GM12878 (cell line): Measurements from ENCODE around the gene PCDHGA2. TPM values are rescaled to one million over a fixed set of nuclear protein-coding genes. Genes with fewer than 3 reads are reported as not detected.

ENCODE experiments used
- ATAC-seq: fragments of 200-7000 bp; cut with Tn5 transposase; 3 replicates; pipeline ENCODE4 v1.9.1; 2020; ENCODE audit warnings: mild to moderate bottlenecking, moderate library complexity
- BruUV-seq: library from RNA; stranded (reverse); fragments of 400-500 nt; replicated peaks from 2 replicates; lab custom pipeline; 2021; lab: Mats Ljungman, UMichigan
- CTCF ChIA-PET: fragments of 300-600 bp; sonication (Branson Sonifier 250); formaldehyde crosslinking; extraction: SDS; loops from one replicate; lab custom pipeline; 2021; ENCODE audit warnings: inconsistent platforms; lab: Yijun Ruan, JAX
- POLR2A ChIA-PET: fragments of 350-600 bp; formaldehyde crosslinking; extraction: SDS; loops from one replicate; lab custom pipeline; 2021; ENCODE audit warnings: inconsistent platforms; lab: Charles Lee
- RAD21 ChIA-PET: fragments of 300-600 bp; sonication (Branson Sonifier 250); formaldehyde crosslinking; loops from one replicate; lab custom pipeline; 2023; ENCODE audit warnings: antibody characterized with exemption; ENCODE audit not compliant: unreplicated experiment; lab: Charles Lee
- SMC1A ChIA-PET: fragments of 300-600 bp; sonication (Branson Sonifier 250); formaldehyde crosslinking; loops from one replicate; lab custom pipeline; 2023; ENCODE audit not compliant: unreplicated experiment, uncharacterized antibody; lab: Charles Lee
- DNase-seq: peaks from one replicate; pipeline ENCODE4 v3.0.0-alpha.2; 2011; ENCODE audit warnings: low read depth, low spot score
- FAIRE-seq: peaks from 3 replicates; lab custom pipeline; 2011; peaks lifted over from hg19 to GRCh38; lab: Jason Lieb, UNC
- H2AFZ ChIP-seq: 2 replicates; pipeline ENCODE4 v1.6.0; 2011; ENCODE audit warnings: low read depth, low read length, control low read depth; ENCODE audit not compliant: control insufficient read depth
- H3K27ac ChIP-seq: 2 replicates; pipeline ENCODE4 v1.5.1; 2011; ENCODE audit warnings: control low read depth; ENCODE audit not compliant: control insufficient read depth, insufficient read depth
- H3K27me3 ChIP-seq, 2 experiments: replicated peaks in 1 of 2; 2 replicates each; pipeline versions ENCODE4 v1.6.0 to v1.6.1; 2011; ENCODE audit warnings: low read length in 1 of 2; ENCODE audit not compliant: control insufficient read depth in 2 of 2, insufficient read depth in 2 of 2
- H3K36me3 ChIP-seq, 2 experiments: 2 replicates each; pipeline ENCODE4 v1.5.1; 2011; ENCODE audit warnings: low read length in 1 of 2; ENCODE audit not compliant: control insufficient read depth in 2 of 2, insufficient read depth in 2 of 2
- H3K4me1 ChIP-seq: 2 replicates; pipeline ENCODE4 v1.6.1; 2011; ENCODE audit warnings: mild to moderate bottlenecking, low read length, moderate library complexity, mixed read lengths; ENCODE audit not compliant: control insufficient read depth, insufficient read depth
- H3K4me2 ChIP-seq: 2 replicates; pipeline ENCODE4 v1.6.0; 2011; ENCODE audit warnings: control low read depth; ENCODE audit not compliant: control insufficient read depth, insufficient read depth
- H3K4me3 ChIP-seq: fragments of 200-600 bp; sonication (generic); 2 replicates; pipeline ENCODE4 v1.5.1; 2016
- H3K79me2 ChIP-seq: 2 replicates; pipeline ENCODE4 v1.6.0; 2011; ENCODE audit warnings: low read length; ENCODE audit not compliant: control insufficient read depth, insufficient read depth
- H3K9ac ChIP-seq: 2 replicates; pipeline ENCODE4 v1.8.0; 2011; ENCODE audit warnings: low read length, control low read depth, mixed read lengths; ENCODE audit not compliant: control insufficient read depth, insufficient read depth
- H3K9me3 ChIP-seq: replicated peaks from 3 replicates; pipeline ENCODE4 v1.5.1; 2011; ENCODE audit warnings: mild to moderate bottlenecking, low read length; ENCODE audit not compliant: control insufficient read depth, insufficient read depth
- H4K20me1 ChIP-seq: 2 replicates; pipeline ENCODE4 v1.6.0; 2011; ENCODE audit not compliant: control insufficient read depth, insufficient read depth
- GABPA ChIP-seq: IDR thresholded peaks from 2 replicates; pipeline ENCODE4 v1.6.1; 2014; ENCODE audit warnings: antibody characterized with exemption, low read depth, mild to moderate bottlenecking, inconsistent platforms
- RAD21 ChIP-seq: IDR thresholded peaks from 2 replicates; pipeline ENCODE4 v1.6.1; 2011; ENCODE audit warnings: mild to moderate bottlenecking, low read depth, low read length, moderate library complexity; ENCODE audit not compliant: insufficient read depth
- TCF3 ChIP-seq: IDR thresholded peaks from 2 replicates; pipeline ENCODE4 v1.6.1; 2012; ENCODE audit warnings: low read depth, mild to moderate bottlenecking, low read length, borderline replicate concordance; ENCODE audit not compliant: insufficient read depth
- WGBS: methylation state at CpG from one replicate; pipeline ENCODE4 v1.1.6; 2016; ENCODE audit warnings: low lambda C conversion rate; ENCODE audit not compliant: insufficient replicate concordance, insufficient coverage; ENCODE audit errors: missing lambda C conversion rate; 5-methylcytosine and 5-hydroxymethylcytosine counted together
- in situ Hi-C: fragments of 300-500 bp; cut with MboI; formaldehyde crosslinking; loops from 9 replicates; pipeline ENCODE4 v1.14.3; 2018; ENCODE audit warnings: mixed read lengths
- intact Hi-C: fragments of 100-400 bp; cut with micrococcal nuclease; formaldehyde crosslinking; loops from one replicate; pipeline ENCODE4 v1.14.2; 2022; ENCODE audit not compliant: unreplicated experiment
- polyA plus RNA-seq, 11 experiments: library from polyadenylated mRNA; depleted of rRNA in 4 of 11; unstranded in 6 of 11; stranded (reverse) in 5 of 11; fragments of >200 nt; fragmentation: Nextera tagmentation in 4 of 11; fragmentation: Illumina TruSeq in 1 of 11; extraction: Ambion mirVana in 4 of 11; extraction: Trizol in 1 of 11; gene quantifications; 1 replicate in 1 of 11; 2 replicates in 10 of 11; pipeline versions ENCODE4 v1.2.1 to v1.2.3, GENCODE V29; 2011 to 2016; ENCODE audit warnings: inconsistent platforms in 2 of 11, missing spikeins in 2 of 11, low read depth in 1 of 11
- total RNA-seq, 4 experiments: library from RNA; depleted of rRNA in 3 of 4; stranded (reverse); fragments of >200 nt in 3 of 4; fragmentation: Illumina TruSeq in 1 of 4; extraction: Trizol in 1 of 4; gene quantifications; 2 replicates each; pipeline versions ENCODE4 v1.2.1 to v1.2.3, GENCODE V29; 2013 to 2021
- TF ChIP-seq, protein P1 (sequence below): fragments of 150-350 bp; IDR thresholded peaks from 2 replicates; pipeline ENCODE4 v1.6.1; 2014; ENCODE audit warnings: mild to moderate bottlenecking, low read depth, low read length
- TF ChIP-seq, protein P2 (sequence below), 3 experiments: IDR thresholded peaks in 2 of 3; conservative IDR thresholded peaks in 1 of 3; 2 replicates each; pipeline ENCODE4 v1.5.1; 2011; ENCODE audit warnings: low read depth in 3 of 3, low read length in 3 of 3, mild to moderate bottlenecking in 3 of 3, control low read depth in 2 of 3, moderate library complexity in 2 of 3, inconsistent platforms in 1 of 3, mixed read lengths in 1 of 3; ENCODE audit not compliant: control insufficient read depth in 2 of 3, insufficient read depth in 1 of 3; ENCODE audit errors: extremely low read depth in 1 of 3
- TF ChIP-seq, protein P3 (sequence below): fragments of 450-650 bp; IDR thresholded peaks from 2 replicates; pipeline ENCODE4 v1.6.1; 2016; ENCODE audit warnings: mild to moderate bottlenecking

Gene PCDHGA2
- total and polyA plus RNA-seq, 10 of the 15 experiments (the other 5 are each of a cell fraction or from before 2014, with no cell fraction given), result 0.03 to 0.11 (median 0.05) TPM; not detected in 4

DNA sequence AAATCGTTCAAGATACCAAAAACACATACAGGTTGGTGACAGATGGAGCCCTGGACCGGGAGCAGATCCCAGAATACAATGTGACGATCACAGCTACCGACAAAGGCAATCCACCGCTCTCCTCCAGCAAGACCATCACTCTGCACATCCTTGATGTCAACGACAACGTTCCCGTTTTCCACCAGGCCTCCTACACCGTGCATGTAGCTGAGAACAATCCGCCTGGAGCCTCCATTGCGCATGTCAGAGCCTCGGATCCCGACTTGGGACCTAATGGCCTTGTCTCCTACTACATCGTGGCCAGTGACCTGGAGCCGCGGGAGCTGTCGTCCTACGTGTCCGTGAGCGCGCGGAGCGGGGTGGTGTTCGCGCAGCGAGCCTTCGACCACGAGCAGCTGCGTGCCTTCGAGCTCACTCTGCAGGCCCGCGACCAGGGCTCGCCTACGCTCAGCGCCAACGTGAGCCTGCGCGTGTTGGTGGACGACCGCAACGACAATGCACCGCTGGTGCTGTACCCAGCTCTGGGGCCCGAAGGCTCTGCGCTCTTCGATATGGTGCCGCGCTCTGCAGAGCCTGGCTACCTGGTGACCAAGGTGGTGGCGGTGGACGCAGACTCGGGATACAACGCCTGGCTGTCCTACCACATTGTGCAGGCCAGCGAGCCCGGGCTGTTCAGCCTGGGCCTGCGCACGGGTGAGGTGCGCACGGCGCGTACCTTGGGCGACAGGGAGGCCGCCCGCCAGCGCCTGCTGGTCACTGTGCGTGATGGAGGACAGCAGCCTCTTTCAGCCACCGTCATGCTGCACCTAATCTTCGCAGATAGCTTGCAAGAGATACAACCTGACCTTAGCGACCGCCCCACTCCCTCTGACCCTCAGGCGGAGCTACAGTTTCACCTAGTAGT is 33.3 kb downstream of the PCDHGA2 start (continued):
- no peak for TF ChIP-seq TCF3

DNA sequence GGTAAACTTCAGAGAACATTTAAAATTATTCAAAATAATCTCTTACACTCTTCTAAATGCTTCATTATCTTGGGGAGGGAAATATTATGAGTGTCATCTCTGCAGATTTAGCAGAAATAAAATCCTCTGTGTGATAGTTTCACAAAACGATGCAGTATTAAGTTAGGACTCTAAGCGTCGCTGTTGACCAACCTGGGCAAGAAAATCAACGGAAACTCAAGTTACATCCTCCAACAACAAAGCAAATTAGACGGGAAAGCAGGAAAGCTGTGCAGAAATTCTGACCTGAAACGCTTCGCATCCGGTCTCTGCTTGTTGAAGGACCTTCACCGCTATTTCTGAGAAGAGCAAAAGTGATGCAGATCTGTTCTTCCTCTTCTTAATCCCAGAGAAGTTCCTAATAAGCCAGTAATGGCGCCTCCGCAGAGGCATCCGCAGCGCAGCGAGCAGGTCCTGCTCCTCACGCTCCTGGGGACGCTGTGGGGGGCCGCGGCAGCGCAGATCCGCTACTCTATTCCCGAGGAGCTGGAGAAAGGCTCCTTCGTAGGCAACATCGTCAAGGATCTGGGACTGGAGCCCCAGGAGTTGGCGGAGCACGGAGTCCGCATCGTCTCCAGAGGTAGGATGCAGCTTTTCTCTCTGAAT is 35.2 kb downstream of the PCDHGA2 start, which contains the start of gene PCDHGA6:
TSS of gene PCDHGA6 (plus strand) at position 219 of the 645 bp plus-strand sequence. CDS start at position 412, 193 bp downstream.
- DNase-seq (no peak), FAIRE-seq (no peak), ATAC-seq (no peak)
- Histone ChIP-seq H3K4me3 (no peak within 1 kb of the TSS), H3K36me3 (no peaks in the 10 kb centered on the region), H4K20me1 (no peaks in the 10 kb centered on the region), H2AFZ (no peak within 1 kb of the TSS; the same call in 1 of the 2 replicates), H3K79me2 (no peaks in the 10 kb centered on the region), H3K9ac (no peak within 1 kb of the TSS), H3K27me3 (no peaks in the 10 kb centered on the region), H3K4me2 (no peak within 1 kb of the TSS), H3K4me1 (no peaks in the 10 kb centered on the region), H3K9me3 (peaks cover 17% of the 10 kb centered on the region; the same call in 2 of the 3 replicates), H3K27ac (no peak within 1 kb of the TSS)
- intact Hi-C loops, result no loop called here
- no TSS peak for BruUV-seq
- ChIA-PET RAD21 (no interaction called here), POLR2A (no interaction called here), SMC1A (interaction anchor here (0.8 kb wide), 1 partner anchor 23 kb away, joined by 5 read pairs; no protein-coding TSS in a partner anchor), CTCF (interaction anchor here (0.9 to 1.3 kb wide), 3 partner anchors 47 to 190 kb away, joined by 3 to 6 read pairs (median 3); partner anchors contain the start of gene PCDHGA11)
- TF ChIP-seq GABPA (no peak), RAD21 (peak; percentile 51)
- TF ChIP-seq, protein P1, sequence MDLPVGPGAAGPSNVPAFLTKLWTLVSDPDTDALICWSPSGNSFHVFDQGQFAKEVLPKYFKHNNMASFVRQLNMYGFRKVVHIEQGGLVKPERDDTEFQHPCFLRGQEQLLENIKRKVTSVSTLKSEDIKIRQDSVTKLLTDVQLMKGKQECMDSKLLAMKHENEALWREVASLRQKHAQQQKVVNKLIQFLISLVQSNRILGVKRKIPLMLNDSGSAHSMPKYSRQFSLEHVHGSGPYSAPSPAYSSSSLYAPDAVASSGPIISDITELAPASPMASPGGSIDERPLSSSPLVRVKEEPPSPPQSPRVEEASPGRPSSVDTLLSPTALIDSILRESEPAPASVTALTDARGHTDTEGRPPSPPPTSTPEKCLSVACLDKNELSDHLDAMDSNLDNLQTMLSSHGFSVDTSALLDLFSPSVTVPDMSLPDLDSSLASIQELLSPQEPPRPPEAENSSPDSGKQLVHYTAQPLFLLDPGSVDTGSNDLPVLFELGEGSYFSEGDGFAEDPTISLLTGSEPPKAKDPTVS, result no peak
- TF ChIP-seq, protein P2, sequence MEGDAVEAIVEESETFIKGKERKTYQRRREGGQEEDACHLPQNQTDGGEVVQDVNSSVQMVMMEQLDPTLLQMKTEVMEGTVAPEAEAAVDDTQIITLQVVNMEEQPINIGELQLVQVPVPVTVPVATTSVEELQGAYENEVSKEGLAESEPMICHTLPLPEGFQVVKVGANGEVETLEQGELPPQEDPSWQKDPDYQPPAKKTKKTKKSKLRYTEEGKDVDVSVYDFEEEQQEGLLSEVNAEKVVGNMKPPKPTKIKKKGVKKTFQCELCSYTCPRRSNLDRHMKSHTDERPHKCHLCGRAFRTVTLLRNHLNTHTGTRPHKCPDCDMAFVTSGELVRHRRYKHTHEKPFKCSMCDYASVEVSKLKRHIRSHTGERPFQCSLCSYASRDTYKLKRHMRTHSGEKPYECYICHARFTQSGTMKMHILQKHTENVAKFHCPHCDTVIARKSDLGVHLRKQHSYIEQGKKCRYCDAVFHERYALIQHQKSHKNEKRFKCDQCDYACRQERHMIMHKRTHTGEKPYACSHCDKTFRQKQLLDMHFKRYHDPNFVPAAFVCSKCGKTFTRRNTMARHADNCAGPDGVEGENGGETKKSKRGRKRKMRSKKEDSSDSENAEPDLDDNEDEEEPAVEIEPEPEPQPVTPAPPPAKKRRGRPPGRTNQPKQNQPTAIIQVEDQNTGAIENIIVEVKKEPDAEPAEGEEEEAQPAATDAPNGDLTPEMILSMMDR (IDR thresholded peaks at IDR 0.05 in 2 of 3, conservative IDR thresholded peaks at IDR 0.05 in 1 of 3; ENCODE audit: control insufficient read depth in 2 of 3, extremely low read depth in 1 of 3, insufficient read depth in 1 of 3, low read depth in 3 of 3, low read length in 3 of 3), result peak in 1 of 3 experiments; percentile 32; a peak in 3 of 6 replicates
- TF ChIP-seq, protein P3, sequence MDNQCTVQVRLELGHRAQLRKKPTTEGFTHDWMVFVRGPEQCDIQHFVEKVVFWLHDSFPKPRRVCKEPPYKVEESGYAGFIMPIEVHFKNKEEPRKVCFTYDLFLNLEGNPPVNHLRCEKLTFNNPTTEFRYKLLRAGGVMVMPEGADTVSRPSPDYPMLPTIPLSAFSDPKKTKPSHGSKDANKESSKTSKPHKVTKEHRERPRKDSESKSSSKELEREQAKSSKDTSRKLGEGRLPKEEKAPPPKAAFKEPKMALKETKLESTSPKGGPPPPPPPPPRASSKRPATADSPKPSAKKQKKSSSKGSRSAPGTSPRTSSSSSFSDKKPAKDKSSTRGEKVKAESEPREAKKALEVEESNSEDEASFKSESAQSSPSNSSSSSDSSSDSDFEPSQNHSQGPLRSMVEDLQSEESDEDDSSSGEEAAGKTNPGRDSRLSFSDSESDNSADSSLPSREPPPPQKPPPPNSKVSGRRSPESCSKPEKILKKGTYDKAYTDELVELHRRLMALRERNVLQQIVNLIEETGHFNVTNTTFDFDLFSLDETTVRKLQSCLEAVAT, result no peak
- 79% methylated on average over 26 of the region's 27 CpGs for WGBS
- in situ Hi-C loops, result no loop called here
